ENCODE data around the gene SCGN. TPM values are rescaled to one million over a fixed set of nuclear protein-coding genes. Genes with fewer than 3 reads are reported as not detected.

The SCGN gene
- total RNA-seq, 2 donors from 2014 or later: 1.4 to 8.5 TPM

GRCh38 chr6:25681848-25682247 is 29.8 kb downstream of the SCGN start:
- DNase-seq: no peak
- no peak for ATAC-seq
- intact Hi-C loops (cut with DNase I): no loop called here

- intact Hi-C loops (cut with DNase I): no loop called here
- no peak for ATAC-seq
- no peak for DNase-seq
Measured at GRCh38 chr6:25682324-25682723, 30.3 kb downstream of the SCGN start.

GRCh38 chr6:25684565-25684964 is 32.5 kb downstream of the SCGN start:
- ATAC-seq: no peak

GRCh38 chr6:25685251-25685650 is 33.2 kb downstream of the SCGN start:
- ATAC-seq: no peak
- intact Hi-C loops (cut with DNase I): no loop called here
- no peak for DNase-seq

More at GRCh38 chr6:25684565-25684964, 32.5 kb downstream of the SCGN start:
- DNase-seq: no peak
- intact Hi-C loops (cut with DNase I): no loop called here

- intact Hi-C loops (cut with DNase I): no loop called here
- no peak for ATAC-seq
- DNase-seq: no peak
Measured at GRCh38 chr6:25685896-25686295, 33.9 kb downstream of the SCGN start.

GRCh38 chr6:25686856-25687255 is 34.8 kb downstream of the SCGN start:
- ATAC-seq (no peak), DNase-seq (no peak)
- intact Hi-C loops (cut with DNase I): no loop called here

GRCh38 chr6:25689966-25690365 is 38.0 kb downstream of the SCGN start:
- intact Hi-C loops (cut with DNase I): no loop called here
- DNase-seq (no peak), ATAC-seq (no peak)

- intact Hi-C loops (cut with DNase I): no loop called here
- no peak for DNase-seq
- ATAC-seq: no peak
Measured at GRCh38 chr6:25691894-25692293, 39.9 kb downstream of the SCGN start.

GRCh38 chr6:25692472-25692871 is 40.5 kb downstream of the SCGN start:
- no peak for DNase-seq
- ATAC-seq: no peak
- intact Hi-C loops (cut with DNase I): no loop called here

GRCh38 chr6:25694366-25694765 is 42.4 kb downstream of the SCGN start:
- intact Hi-C loops (cut with DNase I): no loop called here
- no peak for ATAC-seq
- DNase-seq: no peak

- DNase-seq (no peak), ATAC-seq (no peak)
- intact Hi-C loops (cut with DNase I): no loop called here
Measured at GRCh38 chr6:25695671-25696070, 43.7 kb downstream of the SCGN start.

GRCh38 chr6:25697537-25698340 is 45.7 kb downstream of the SCGN start:
- no peak for DNase-seq
- ATAC-seq: no peak
- intact Hi-C loops (cut with DNase I): no loop called here

- ATAC-seq (no peak), DNase-seq (no peak)
- intact Hi-C loops (cut with DNase I): no loop called here
Measured at GRCh38 chr6:25698631-25699030, 46.6 kb downstream of the SCGN start.

- ATAC-seq (no peak), DNase-seq (no peak)
- intact Hi-C loops (cut with DNase I): no loop called here
Measured at GRCh38 chr6:25699649-25700048, 47.6 kb downstream of the SCGN start.

GRCh38 chr6:25700761-25701160 is 48.7 kb downstream of the SCGN start:
- DNase-seq (no peak), ATAC-seq (no peak)
- intact Hi-C loops (cut with DNase I): no loop called here

GRCh38 chr6:25701807-25702206 is 49.8 kb downstream of the SCGN start:
- no peak for ATAC-seq
- intact Hi-C loops (cut with DNase I): no loop called here
- no peak for DNase-seq

GRCh38 chr6:25703005-25703404 is 51.0 kb downstream of the SCGN start:
- ATAC-seq (no peak), DNase-seq (no peak)
- intact Hi-C loops (cut with DNase I): no loop called here

- intact Hi-C loops (cut with DNase I): no loop called here
- ATAC-seq: no peak
Measured at GRCh38 chr6:25704001-25704400, 52.0 kb downstream of the SCGN start.

GRCh38 chr6:25706314-25707014 is 54.4 kb downstream of the SCGN start:
- DNase-seq: peak; percentile 53
- ATAC-seq: no peak
- intact Hi-C loops (cut with DNase I): no loop called here

More at GRCh38 chr6:25704001-25704400, 52.0 kb downstream of the SCGN start:
- no peak for DNase-seq

- DNase-seq: no peak
- intact Hi-C loops (cut with DNase I): loop anchor here in 1 of 2 donors (10.0 kb wide), 1 partner anchor 485 kb away; no protein-coding TSS in a partner anchor
- ATAC-seq: no peak
Measured at GRCh38 chr6:25709761-25710160, 57.7 kb downstream of the SCGN start.

- intact Hi-C loops (cut with DNase I): loop anchor here in 1 of 2 donors (10.0 kb wide), 1 partner anchor 485 kb away; no protein-coding TSS in a partner anchor
- ATAC-seq (no peak), DNase-seq (no peak)
Measured at GRCh38 chr6:25710287-25710686, 58.3 kb downstream of the SCGN start.
